CD4-positive, alpha-beta T cell treated with Interleukin-4 for 1 hour (primary cell): ENCODE results near the gene FLNA.
A peak's percentile ranks its signal among the peaks of the same experiment; 100 is the strongest.
"Not testable (repeated sequence)": the region's sequence is repeated elsewhere in the genome, so short reads cannot be mapped to it uniquely, and the experiment has no call there.

Experiments
- DNase-seq, 2 donors: peaks; one replicate each; pipeline ENCODE4 v3.0.0-alpha.2; 2020 to 2022

Gene FLNA

DNA sequence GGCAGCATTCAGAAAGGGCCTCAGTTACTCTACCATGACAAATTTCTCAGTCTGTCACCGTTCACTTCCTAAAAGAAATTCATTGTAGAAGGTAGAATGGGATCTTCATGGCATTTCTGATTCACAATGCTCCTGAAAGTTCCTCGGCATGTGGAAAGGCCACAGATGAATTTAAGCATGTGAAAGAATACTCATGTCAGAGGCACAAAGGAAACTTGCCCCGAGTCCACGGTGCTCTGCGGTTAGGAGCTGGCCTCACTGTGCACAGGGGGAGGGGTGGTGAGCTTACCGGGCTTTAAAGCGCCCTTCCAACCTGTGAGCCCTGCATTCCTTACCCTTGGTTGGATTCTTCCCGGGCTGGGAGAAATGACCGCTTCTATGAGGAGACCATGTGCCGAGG lies 69.6 kb downstream of the FLNA start:
- no peak for DNase-seq

DNA sequence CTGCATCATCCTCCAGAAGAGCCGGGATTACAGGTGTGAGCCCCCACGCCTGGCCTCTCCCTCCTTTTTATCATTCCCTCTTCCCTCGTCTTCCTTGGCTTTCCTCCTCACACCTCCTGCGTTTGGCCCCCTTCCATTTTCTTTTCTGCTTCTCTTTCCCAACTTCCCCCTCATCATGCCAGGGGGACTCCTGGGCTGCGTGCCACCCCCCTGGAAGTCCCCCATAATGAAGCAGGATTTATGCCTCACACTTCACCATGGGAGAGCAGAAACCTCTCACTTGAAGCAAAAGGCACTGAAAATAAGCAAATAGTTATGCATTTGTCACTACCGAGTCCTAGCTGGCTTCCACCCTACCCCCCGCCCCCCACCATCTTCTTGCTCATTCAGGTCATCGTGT lies 71.0 kb downstream of the FLNA start:
- DNase-seq: no peak

DNA sequence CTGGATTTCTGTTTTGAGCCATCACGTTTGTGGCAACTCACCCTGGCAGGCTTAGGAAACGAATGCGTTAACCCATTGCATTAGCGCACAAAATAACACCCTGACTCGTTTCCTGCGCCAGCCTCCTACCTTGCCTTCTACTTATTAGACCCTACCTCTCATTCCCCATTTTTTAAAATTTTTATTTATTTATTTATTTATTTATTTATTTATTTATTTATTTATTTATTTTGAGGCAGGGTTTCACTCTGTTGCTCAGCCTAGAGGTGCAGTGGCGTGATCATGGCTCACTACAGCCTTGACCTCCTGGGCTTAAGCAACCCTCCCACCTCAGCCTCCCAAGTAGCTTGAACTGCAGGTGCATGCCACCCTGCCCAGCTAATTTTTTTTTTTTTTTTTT lies 71.4 kb downstream of the FLNA start:
- not testable (repeated sequence) for DNase-seq

DNA sequence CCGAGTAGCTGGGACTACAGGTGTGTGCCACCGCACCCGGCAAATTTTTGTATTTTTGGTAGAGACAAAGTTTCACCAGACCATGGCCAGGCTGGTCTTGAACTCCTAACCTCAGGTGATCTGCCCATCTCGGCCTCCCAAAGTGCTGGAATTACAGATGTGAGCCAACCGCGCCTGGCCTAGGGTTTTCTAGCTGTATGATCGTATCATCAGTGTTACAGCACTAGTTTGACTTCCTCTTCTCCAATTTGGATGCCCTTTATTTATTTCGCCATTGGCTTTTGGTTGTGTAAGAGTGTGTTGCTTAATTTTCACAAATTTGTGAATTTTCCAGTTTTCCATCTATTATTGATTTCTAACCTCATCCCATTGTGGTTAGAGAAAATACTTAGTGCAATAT lies 73.6 kb downstream of the FLNA start:
- DNase-seq: peak in 1 of 2 donors; percentile 52
